ENCODE data around the gene HIF1A.

HIF1A gene

DNA sequence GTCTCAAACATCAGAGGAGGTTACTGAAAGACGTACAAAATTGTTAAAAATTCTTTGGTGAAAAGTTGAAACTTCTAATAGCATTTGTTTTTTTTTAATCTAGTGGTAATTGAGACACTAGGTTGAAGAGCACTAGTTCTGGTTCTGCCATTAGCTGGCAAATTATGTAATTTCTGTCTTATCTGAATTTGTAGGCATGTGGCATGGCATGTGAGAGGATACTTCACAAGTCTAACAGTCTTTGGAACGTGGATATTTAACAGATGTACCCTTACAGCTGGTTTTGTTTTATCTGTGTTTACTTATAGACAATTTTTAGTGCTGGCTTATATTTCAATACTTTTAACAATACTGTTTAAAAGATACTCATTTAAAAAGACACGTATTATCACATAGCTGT lies 72.9 kb downstream of the HIF1A start:
- no peak for DNase-seq (ENCODE audit: low read depth)
- TF ChIP-seq, protein P1, sequence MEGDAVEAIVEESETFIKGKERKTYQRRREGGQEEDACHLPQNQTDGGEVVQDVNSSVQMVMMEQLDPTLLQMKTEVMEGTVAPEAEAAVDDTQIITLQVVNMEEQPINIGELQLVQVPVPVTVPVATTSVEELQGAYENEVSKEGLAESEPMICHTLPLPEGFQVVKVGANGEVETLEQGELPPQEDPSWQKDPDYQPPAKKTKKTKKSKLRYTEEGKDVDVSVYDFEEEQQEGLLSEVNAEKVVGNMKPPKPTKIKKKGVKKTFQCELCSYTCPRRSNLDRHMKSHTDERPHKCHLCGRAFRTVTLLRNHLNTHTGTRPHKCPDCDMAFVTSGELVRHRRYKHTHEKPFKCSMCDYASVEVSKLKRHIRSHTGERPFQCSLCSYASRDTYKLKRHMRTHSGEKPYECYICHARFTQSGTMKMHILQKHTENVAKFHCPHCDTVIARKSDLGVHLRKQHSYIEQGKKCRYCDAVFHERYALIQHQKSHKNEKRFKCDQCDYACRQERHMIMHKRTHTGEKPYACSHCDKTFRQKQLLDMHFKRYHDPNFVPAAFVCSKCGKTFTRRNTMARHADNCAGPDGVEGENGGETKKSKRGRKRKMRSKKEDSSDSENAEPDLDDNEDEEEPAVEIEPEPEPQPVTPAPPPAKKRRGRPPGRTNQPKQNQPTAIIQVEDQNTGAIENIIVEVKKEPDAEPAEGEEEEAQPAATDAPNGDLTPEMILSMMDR (IDR thresholded peaks at IDR 0.05; ENCODE audit: insufficient read depth, low read depth, low read length, missing control alignments): no peak
- no peak overlapping the region for H3K4me3 ChIP-seq (ENCODE audit: low read depth, low read length)

DNA sequence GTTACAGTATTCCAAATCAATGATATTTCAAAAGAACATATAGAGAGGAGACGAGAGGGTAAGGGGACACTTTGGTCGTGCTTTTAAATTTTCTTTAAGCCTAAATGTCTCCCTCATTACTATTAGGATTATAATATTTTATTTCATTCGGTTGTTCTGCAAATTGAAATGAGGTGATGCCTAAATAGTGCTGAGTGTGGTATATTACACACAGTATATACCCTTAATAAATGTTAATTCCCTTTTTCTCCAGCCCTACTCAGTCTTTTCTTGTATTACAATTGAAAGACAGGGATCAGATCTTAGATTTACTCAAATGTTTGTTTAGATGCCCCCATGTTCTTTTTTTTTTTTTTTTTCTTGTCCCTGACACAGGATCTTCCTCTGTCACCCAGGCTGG lies 74.6 kb downstream of the HIF1A start:
- no peak for DNase-seq (ENCODE audit: low read depth)
- H3K4me3 ChIP-seq (ENCODE audit: low read depth, low read length): no peak overlapping the region
- TF ChIP-seq, protein P1 (IDR thresholded peaks at IDR 0.05; ENCODE audit: insufficient read depth, low read depth, low read length, missing control alignments): no peak

DNA sequence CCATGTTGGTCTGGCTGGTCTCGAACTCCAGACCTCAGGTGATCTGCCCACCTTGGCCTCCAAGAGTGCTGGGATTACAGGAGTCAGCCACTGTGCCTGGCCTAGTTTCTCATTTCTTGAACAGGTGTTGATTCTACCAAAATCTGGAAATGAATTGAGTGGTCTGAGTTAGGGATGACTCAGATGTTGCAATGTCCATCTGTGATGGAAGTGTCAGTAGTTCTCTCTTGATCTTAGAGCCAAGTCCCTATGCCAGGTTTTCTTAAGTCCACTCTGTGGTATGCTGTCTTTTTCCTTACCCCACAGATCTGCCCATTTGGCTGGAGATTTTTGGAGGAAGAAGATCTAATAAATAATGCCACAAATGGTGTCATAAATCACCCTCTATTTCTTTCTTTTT lies 79.5 kb downstream of the HIF1A start:
- DNase-seq (ENCODE audit: low read depth): peak; percentile 14
- no peak overlapping the region for H3K4me3 ChIP-seq (ENCODE audit: low read depth, low read length)

DNA sequence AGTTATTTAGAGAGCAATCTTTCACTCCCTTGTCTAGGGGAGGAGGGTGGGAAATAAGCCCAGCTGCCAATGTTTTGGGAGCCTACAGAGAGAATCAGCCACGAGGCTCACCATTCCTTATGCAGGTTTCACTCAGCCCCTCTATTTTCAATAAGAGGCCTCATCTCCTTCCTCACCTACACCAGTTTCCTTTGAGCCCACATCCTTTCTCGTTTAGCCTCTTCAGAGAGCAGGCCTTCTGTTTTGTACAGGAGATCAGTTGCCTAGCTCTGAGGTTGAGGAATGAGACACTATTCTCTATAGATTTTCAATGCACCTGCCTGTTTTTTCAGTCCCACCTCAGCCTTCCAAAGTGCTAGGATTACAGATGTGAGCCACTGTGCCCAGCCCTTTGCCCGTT lies 84.8 kb downstream of the HIF1A start:
- peak; percentile 57 for DNase-seq (ENCODE audit: low read depth)
- H3K4me3 ChIP-seq (ENCODE audit: low read depth, low read length): no peak overlapping the region
- TF ChIP-seq, protein P1 (IDR thresholded peaks at IDR 0.05; ENCODE audit: insufficient read depth, low read depth, low read length, missing control alignments): no peak

More for the DNA sequence above, 79.5 kb downstream of the HIF1A start:
- TF ChIP-seq, protein P1 (IDR thresholded peaks at IDR 0.05; ENCODE audit: insufficient read depth, low read depth, low read length, missing control alignments): no peak

DNA sequence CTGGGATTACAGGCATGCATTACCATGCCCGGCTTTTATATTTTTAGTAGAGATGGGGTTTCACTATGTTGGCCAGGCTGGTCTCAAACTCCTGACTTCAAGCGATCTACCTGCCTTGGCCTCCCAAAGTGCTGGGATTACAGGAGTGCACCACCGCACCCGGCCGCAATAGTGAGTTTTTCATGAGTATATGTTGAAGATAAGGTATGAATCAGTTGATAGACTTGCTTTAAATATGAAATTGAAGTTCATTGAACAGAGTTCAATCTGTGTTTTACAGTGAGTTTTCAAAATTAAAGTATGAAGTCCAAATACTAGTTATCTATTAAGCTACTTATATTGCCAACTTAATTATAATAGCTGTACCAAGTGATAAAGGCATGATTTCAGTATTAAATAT lies 102.0 kb downstream of the HIF1A start:
- TF ChIP-seq, protein P1 (IDR thresholded peaks at IDR 0.05; ENCODE audit: insufficient read depth, low read depth, low read length, missing control alignments): no peak
- no peak for DNase-seq (ENCODE audit: low read depth)
- no peak overlapping the region for H3K4me3 ChIP-seq (ENCODE audit: low read depth, low read length)

All from GM12865 (cell line).